ENCODE results near the gene HERPUD2.

DNA sequence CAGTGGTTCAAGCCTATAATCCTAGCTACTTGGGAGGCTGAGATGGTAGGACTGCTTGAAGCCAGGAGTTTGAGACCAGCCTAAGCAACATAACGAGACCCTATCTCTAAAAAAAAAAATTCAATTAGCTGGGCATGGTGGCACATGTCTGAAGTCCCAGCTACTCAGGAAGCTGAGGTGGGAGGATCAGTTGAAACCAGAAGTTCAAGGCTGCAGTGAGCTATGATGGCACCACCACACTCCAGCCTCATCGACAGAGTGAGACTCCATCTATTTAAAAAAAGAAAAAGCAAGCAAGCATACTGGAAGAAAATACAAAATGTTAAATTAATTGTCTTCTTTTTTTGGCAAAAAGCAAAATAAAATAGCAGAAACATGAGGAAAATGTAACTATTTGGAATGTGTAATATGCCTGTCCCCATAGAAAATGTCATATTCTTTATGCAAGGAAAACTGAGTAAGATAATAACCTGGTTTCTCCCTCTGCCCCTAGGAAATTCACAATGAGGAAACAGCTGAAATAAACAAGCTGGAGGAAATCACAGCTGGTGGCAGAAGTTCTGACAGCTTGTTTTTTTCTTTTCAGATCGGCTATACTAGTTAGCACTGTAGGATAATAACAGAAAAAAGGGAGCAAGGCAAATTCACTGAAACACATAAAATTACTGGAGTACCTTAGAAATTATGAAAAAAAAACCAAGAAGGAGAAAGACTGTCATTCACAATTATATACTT, 48.5 kb downstream of the HERPUD2 start:
- TF ChIP-seq, protein P1, sequence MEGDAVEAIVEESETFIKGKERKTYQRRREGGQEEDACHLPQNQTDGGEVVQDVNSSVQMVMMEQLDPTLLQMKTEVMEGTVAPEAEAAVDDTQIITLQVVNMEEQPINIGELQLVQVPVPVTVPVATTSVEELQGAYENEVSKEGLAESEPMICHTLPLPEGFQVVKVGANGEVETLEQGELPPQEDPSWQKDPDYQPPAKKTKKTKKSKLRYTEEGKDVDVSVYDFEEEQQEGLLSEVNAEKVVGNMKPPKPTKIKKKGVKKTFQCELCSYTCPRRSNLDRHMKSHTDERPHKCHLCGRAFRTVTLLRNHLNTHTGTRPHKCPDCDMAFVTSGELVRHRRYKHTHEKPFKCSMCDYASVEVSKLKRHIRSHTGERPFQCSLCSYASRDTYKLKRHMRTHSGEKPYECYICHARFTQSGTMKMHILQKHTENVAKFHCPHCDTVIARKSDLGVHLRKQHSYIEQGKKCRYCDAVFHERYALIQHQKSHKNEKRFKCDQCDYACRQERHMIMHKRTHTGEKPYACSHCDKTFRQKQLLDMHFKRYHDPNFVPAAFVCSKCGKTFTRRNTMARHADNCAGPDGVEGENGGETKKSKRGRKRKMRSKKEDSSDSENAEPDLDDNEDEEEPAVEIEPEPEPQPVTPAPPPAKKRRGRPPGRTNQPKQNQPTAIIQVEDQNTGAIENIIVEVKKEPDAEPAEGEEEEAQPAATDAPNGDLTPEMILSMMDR (IDR thresholded peaks at IDR 0.05; ENCODE audit: low read depth, low read length), result no peak
- TF ChIP-seq EZH2phosphoT487 (IDR thresholded peaks at IDR 0.05; ENCODE audit: low read depth), result no peak

Data from OCI-LY3 (cell line).